Measurements from ENCODE around the gene MROH9.
"Not testable (repeated sequence)": the region's sequence is repeated elsewhere in the genome, so short reads cannot be mapped to it uniquely, and the experiment has no call there.

The MROH9 gene

GRCh38 chr1:170903961-170904360, 31.4 kb upstream of the MROH9 start:
- Histone ChIP-seq H4K20me1 (ENCODE audit: insufficient read depth, low read length) (no peaks in the 10 kb centered on the region), H3K9ac (ENCODE audit: low read depth, low read length) (no peak overlapping the region), H3K4me1 (ENCODE audit: insufficient read depth, low read length) (no peaks in the 10 kb centered on the region), H3K36me3 (ENCODE audit: insufficient read depth, low read length) (no peaks in the 10 kb centered on the region), H3K4me2 (ENCODE audit: insufficient read depth, low read length) (no peak overlapping the region), H3K27me3 (ENCODE audit: insufficient read depth, low read length, poor library complexity) (no peaks in the 10 kb centered on the region), H3K27ac (ENCODE audit: low read length) (no peak overlapping the region), H2AFZ (ENCODE audit: low read depth, low read length) (no peak overlapping the region), H3K4me3 (ENCODE audit: low read depth in 1 of 2, low read length in 2 of 2) (no peak overlapping the region), H3K9me3 (ENCODE audit: insufficient read depth, low read length, severe bottlenecking) (no peaks in the 10 kb centered on the region), H3K79me2 (ENCODE audit: insufficient read depth, low read length) (no peaks in the 10 kb centered on the region)
- ATAC-seq (ENCODE audit: insufficient read depth, low read depth): no peak
- TF ChIP-seq CTCF (IDR thresholded peaks at IDR 0.05; ENCODE audit: borderline replicate concordance, extremely low read depth, low read length, poor library complexity, severe bottlenecking): no peak
- TF ChIP-seq EZH2 (IDR thresholded peaks at IDR 0.05; ENCODE audit: borderline replicate concordance, low read depth, low read length, severe bottlenecking): no peak
- no peak for DNase-seq

- Histone ChIP-seq H4K20me1 (ENCODE audit: insufficient read depth, low read length) (no peaks in the 10 kb centered on the region), H3K9ac (ENCODE audit: low read depth, low read length) (no peak overlapping the region), H3K27ac (ENCODE audit: low read length) (no peak overlapping the region), H3K27me3 (ENCODE audit: insufficient read depth, low read length, poor library complexity) (no peaks in the 10 kb centered on the region), H3K9me3 (ENCODE audit: insufficient read depth, low read length, severe bottlenecking) (no peaks in the 10 kb centered on the region), H2AFZ (ENCODE audit: low read depth, low read length) (no peak overlapping the region), H3K4me1 (ENCODE audit: insufficient read depth, low read length) (no peaks in the 10 kb centered on the region), H3K4me3 (ENCODE audit: low read depth in 1 of 2, low read length in 2 of 2) (no peak overlapping the region), H3K79me2 (ENCODE audit: insufficient read depth, low read length) (no peaks in the 10 kb centered on the region), H3K36me3 (ENCODE audit: insufficient read depth, low read length) (no peaks in the 10 kb centered on the region), H3K4me2 (ENCODE audit: insufficient read depth, low read length) (no peak overlapping the region)
- no peak for DNase-seq
- ATAC-seq (ENCODE audit: insufficient read depth, low read depth): no peak
- no peak for TF ChIP-seq CTCF (IDR thresholded peaks at IDR 0.05; ENCODE audit: borderline replicate concordance, extremely low read depth, low read length, poor library complexity, severe bottlenecking)
- TF ChIP-seq EZH2 (IDR thresholded peaks at IDR 0.05; ENCODE audit: borderline replicate concordance, low read depth, low read length, severe bottlenecking): no peak
Measured at GRCh38 chr1:170908942-170909341, 26.4 kb upstream of the MROH9 start.

- Histone ChIP-seq H2AFZ (ENCODE audit: low read depth, low read length) (no peak overlapping the region), H3K9ac (ENCODE audit: low read depth, low read length) (no peak overlapping the region), H4K20me1 (ENCODE audit: insufficient read depth, low read length) (no peaks in the 10 kb centered on the region), H3K27ac (ENCODE audit: low read length) (no peak overlapping the region), H3K36me3 (ENCODE audit: insufficient read depth, low read length) (no peaks in the 10 kb centered on the region), H3K4me2 (ENCODE audit: insufficient read depth, low read length) (no peak overlapping the region), H3K27me3 (ENCODE audit: insufficient read depth, low read length, poor library complexity) (no peaks in the 10 kb centered on the region), H3K79me2 (ENCODE audit: insufficient read depth, low read length) (no peaks in the 10 kb centered on the region), H3K4me1 (ENCODE audit: insufficient read depth, low read length) (no peaks in the 10 kb centered on the region), H3K4me3 (ENCODE audit: low read depth in 1 of 2, low read length in 2 of 2) (no peak overlapping the region), H3K9me3 (ENCODE audit: insufficient read depth, low read length, severe bottlenecking) (no peaks in the 10 kb centered on the region)
- TF ChIP-seq EZH2 (IDR thresholded peaks at IDR 0.05; ENCODE audit: borderline replicate concordance, low read depth, low read length, severe bottlenecking) (no peak), CTCF (IDR thresholded peaks at IDR 0.05; ENCODE audit: borderline replicate concordance, extremely low read depth, low read length, poor library complexity, severe bottlenecking) (no peak)
- no peak for DNase-seq
- no peak for ATAC-seq (ENCODE audit: insufficient read depth, low read depth)
Measured at GRCh38 chr1:170910273-170910672, 25.1 kb upstream of the MROH9 start.

- H3K9me3 ChIP-seq (ENCODE audit: insufficient read depth, low read length, severe bottlenecking): peaks cover 24% of the 10 kb centered on the region
- H3K27ac ChIP-seq (ENCODE audit: low read length): no peak overlapping the region
- H3K79me2 ChIP-seq (ENCODE audit: insufficient read depth, low read length): no peaks in the 10 kb centered on the region
- no peak for TF ChIP-seq EZH2 (IDR thresholded peaks at IDR 0.05; ENCODE audit: borderline replicate concordance, low read depth, low read length, severe bottlenecking)
- no peak for TF ChIP-seq CTCF (IDR thresholded peaks at IDR 0.05; ENCODE audit: borderline replicate concordance, extremely low read depth, low read length, poor library complexity, severe bottlenecking)
- ATAC-seq (ENCODE audit: insufficient read depth, low read depth) (no peak), DNase-seq (no peak)
- H3K4me2 ChIP-seq (ENCODE audit: insufficient read depth, low read length): no peak overlapping the region
- H3K36me3 ChIP-seq (ENCODE audit: insufficient read depth, low read length): no peaks in the 10 kb centered on the region
- H3K4me1 ChIP-seq (ENCODE audit: insufficient read depth, low read length): no peaks in the 10 kb centered on the region
- no peak overlapping the region for H3K4me3 ChIP-seq (ENCODE audit: low read depth in 1 of 2, low read length in 2 of 2)
- no peaks in the 10 kb centered on the region for H4K20me1 ChIP-seq (ENCODE audit: insufficient read depth, low read length)
- no peak overlapping the region for H3K9ac ChIP-seq (ENCODE audit: low read depth, low read length)
- H3K27me3 ChIP-seq (ENCODE audit: insufficient read depth, low read length, poor library complexity): no peaks in the 10 kb centered on the region
- no peak overlapping the region for H2AFZ ChIP-seq (ENCODE audit: low read depth, low read length)
Measured at GRCh38 chr1:170917373-170917772, 18.0 kb upstream of the MROH9 start.

GRCh38 chr1:170924656-170925055, 10.7 kb upstream of the MROH9 start:
- H3K27me3 ChIP-seq (ENCODE audit: insufficient read depth, low read length, poor library complexity); H3K27ac ChIP-seq (ENCODE audit: low read length); H3K79me2 ChIP-seq (ENCODE audit: insufficient read depth, low read length); H3K4me1 ChIP-seq (ENCODE audit: insufficient read depth, low read length); H2AFZ ChIP-seq (ENCODE audit: low read depth, low read length); H3K9ac ChIP-seq (ENCODE audit: low read depth, low read length); H3K4me3 ChIP-seq (ENCODE audit: low read depth in 1 of 2, low read length in 2 of 2); H3K36me3 ChIP-seq (ENCODE audit: insufficient read depth, low read length); DNase-seq; H3K4me2 ChIP-seq (ENCODE audit: insufficient read depth, low read length); H4K20me1 ChIP-seq (ENCODE audit: insufficient read depth, low read length); ATAC-seq (ENCODE audit: insufficient read depth, low read depth): not testable (repeated sequence)
- H3K9me3 ChIP-seq (ENCODE audit: insufficient read depth, low read length, severe bottlenecking): peaks cover 23% of the 10 kb centered on the region

Data from DND-41 (cell line).